Panc1 (cell line): Measurements from ENCODE around the gene LHPP.

ENCODE experiments used
- CTCF ChIP-seq: fragments of 450-650 bp; IDR thresholded peaks from 2 replicates; pipeline ENCODE4 v1.5.1; 2017; ENCODE audit warnings: mild to moderate bottlenecking
- POLR2AphosphoS5 ChIP-seq: IDR thresholded peaks from 2 replicates; pipeline ENCODE4 v1.6.1; 2012; ENCODE audit warnings: mild to moderate bottlenecking, low read depth, low read length, moderate library complexity
- REST ChIP-seq, 2 experiments: IDR thresholded peaks; 2 replicates each; pipeline ENCODE4 v1.6.1; 2011 to 2012; ENCODE audit warnings: low read depth in 2 of 2, control low read depth in 1 of 2, low read length in 1 of 2, mild to moderate bottlenecking in 1 of 2, moderate library complexity in 1 of 2; ENCODE audit not compliant: insufficient read depth in 1 of 2

GRCh38 chr10:124480860-124481259 is 19.2 kb downstream of the LHPP start:
- TF ChIP-seq CTCF (no peak), POLR2AphosphoS5 (no peak), REST (IDR thresholded peaks at IDR 0.05; ENCODE audit: insufficient read depth in 1 of 2, low read depth in 2 of 2, low read length in 1 of 2) (no peak)
